Activated B cell treated with CpG ODN at 0.5 μM for 24 hours (primary cell): Measurements from ENCODE around the gene NCSTN. TPM values are rescaled to one million over a fixed set of nuclear protein-coding genes. Genes with fewer than 3 reads are reported as not detected.

ENCODE experiments used
- ATAC-seq: fragments of 200-7000 bp; cut with Tn5 transposase; one replicate; pipeline ENCODE4 v1.10.0; 2021; ENCODE audit warnings: low read depth, mild to moderate bottlenecking, moderate library complexity
- CTCF ChIA-PET: fragments of 350-600 bp; sonication (Branson Sonifier 250); formaldehyde crosslinking; loops from one replicate; lab custom pipeline; 2021; ENCODE audit warnings: antibody characterized with exemption; lab: Charles Lee
- POLR2A ChIA-PET: fragments of 350-600 bp; sonication (Branson Sonifier 250); formaldehyde crosslinking; loops from one replicate; lab custom pipeline; 2021; ENCODE audit warnings: antibody characterized with exemption; lab: Charles Lee
- DNase-seq: peaks from one replicate; pipeline ENCODE4 v3.0.0; 2022
- H3K27ac Mint-ChIP-seq: one replicate; pipeline ENCODE4 v1.8.0; 2020; ENCODE audit warnings: mixed read lengths
- H3K27me3 Mint-ChIP-seq: one replicate; pipeline ENCODE4 v1.8.0; 2021; ENCODE audit warnings: mixed read lengths
- H3K36me3 Mint-ChIP-seq: one replicate; pipeline ENCODE4 v1.8.0; 2021; ENCODE audit warnings: low read depth, mixed read lengths
- H3K4me1 Mint-ChIP-seq: one replicate; pipeline ENCODE4 v1.8.0; 2021; ENCODE audit warnings: mixed read lengths
- H3K4me3 Mint-ChIP-seq: one replicate; pipeline ENCODE4 v1.8.0; 2020; ENCODE audit warnings: mild to moderate bottlenecking, mixed read lengths
- H3K9me3 Mint-ChIP-seq: one replicate; pipeline ENCODE4 v1.8.0; 2020; ENCODE audit warnings: mixed read lengths
- intact Hi-C: fragments of 100-400 bp; cut with micrococcal nuclease; formaldehyde crosslinking; loops from one replicate; pipeline ENCODE4 v1.15.1; 2024
- total RNA-seq: library from RNA; stranded (reverse); gene quantifications from 2 replicates; pipeline ENCODE4 v1.2.3, GENCODE V29; 2022
- TF ChIP-seq, protein P1 (sequence below): fragments of 200-600 bp; IDR thresholded peaks from one replicate; pipeline ENCODE4 v1.8.0; 2022; ENCODE audit warnings: antibody characterized with exemption, mild to moderate bottlenecking

NCSTN gene
- total RNA-seq, 1 donor from 2014 or later, result 118 TPM

- TF ChIP-seq, protein P1, sequence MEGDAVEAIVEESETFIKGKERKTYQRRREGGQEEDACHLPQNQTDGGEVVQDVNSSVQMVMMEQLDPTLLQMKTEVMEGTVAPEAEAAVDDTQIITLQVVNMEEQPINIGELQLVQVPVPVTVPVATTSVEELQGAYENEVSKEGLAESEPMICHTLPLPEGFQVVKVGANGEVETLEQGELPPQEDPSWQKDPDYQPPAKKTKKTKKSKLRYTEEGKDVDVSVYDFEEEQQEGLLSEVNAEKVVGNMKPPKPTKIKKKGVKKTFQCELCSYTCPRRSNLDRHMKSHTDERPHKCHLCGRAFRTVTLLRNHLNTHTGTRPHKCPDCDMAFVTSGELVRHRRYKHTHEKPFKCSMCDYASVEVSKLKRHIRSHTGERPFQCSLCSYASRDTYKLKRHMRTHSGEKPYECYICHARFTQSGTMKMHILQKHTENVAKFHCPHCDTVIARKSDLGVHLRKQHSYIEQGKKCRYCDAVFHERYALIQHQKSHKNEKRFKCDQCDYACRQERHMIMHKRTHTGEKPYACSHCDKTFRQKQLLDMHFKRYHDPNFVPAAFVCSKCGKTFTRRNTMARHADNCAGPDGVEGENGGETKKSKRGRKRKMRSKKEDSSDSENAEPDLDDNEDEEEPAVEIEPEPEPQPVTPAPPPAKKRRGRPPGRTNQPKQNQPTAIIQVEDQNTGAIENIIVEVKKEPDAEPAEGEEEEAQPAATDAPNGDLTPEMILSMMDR, result no peak
- Mint-ChIP-seq H3K9me3 (no peaks in the 10 kb centered on the region), H3K4me1 (no peaks in the 10 kb centered on the region), H3K4me3 (no peak overlapping the region), H3K27ac (peak overlapping the region; percentile 30), H3K27me3 (no peaks in the 10 kb centered on the region), H3K36me3 (peaks cover 32% of the 10 kb centered on the region)
- POLR2A ChIA-PET, result interaction anchor here (0.6 kb wide), 1 partner anchor 44 kb away, joined by 3 read pairs; no protein-coding TSS in a partner anchor
- CTCF ChIA-PET, result interaction anchor here (0.6 to 1.3 kb wide), 2 partner anchors 13 to 30 kb away, joined by 3 to 7 read pairs; no protein-coding TSS in a partner anchor
- DNase-seq (no peak), ATAC-seq (no peak)
- intact Hi-C loops, result no loop called here
Measured at GRCh38 chr1:160363010-160363409, 19.8 kb downstream of the NCSTN start.

GRCh38 chr1:160363951-160364735 lies 21.0 kb downstream of the NCSTN start:
- Mint-ChIP-seq H3K36me3 (peaks cover 22% of the 10 kb centered on the region), H3K27me3 (no peaks in the 10 kb centered on the region), H3K4me3 (no peak overlapping the region), H3K9me3 (no peaks in the 10 kb centered on the region), H3K27ac (no peak overlapping the region), H3K4me1 (no peaks in the 10 kb centered on the region)
- ChIA-PET POLR2A (interaction anchor here (0.7 kb wide), 1 partner anchor 156 kb away, joined by 4 read pairs; no protein-coding TSS in a partner anchor), CTCF (interaction anchor here (0.9 to 1.3 kb wide), 2 partner anchors 13 to 59 kb away, joined by 3 read pairs; no protein-coding TSS in a partner anchor)
- TF ChIP-seq, protein P1, result no peak
- DNase-seq, result no peak
- no peak for ATAC-seq
- intact Hi-C loops, result no loop called here

- Mint-ChIP-seq H3K27ac (no peak overlapping the region), H3K27me3 (no peaks in the 10 kb centered on the region), H3K36me3 (peaks cover 12% of the 10 kb centered on the region), H3K9me3 (no peaks in the 10 kb centered on the region), H3K4me3 (no peak overlapping the region), H3K4me1 (no peaks in the 10 kb centered on the region)
- no peak for ATAC-seq
- DNase-seq, result no peak
- TF ChIP-seq, protein P1, result no peak
- POLR2A ChIA-PET, result interaction anchor here (0.5 to 1.6 kb wide), 2 partner anchors 18 to 34 kb away, joined by 4 to 5 read pairs; no protein-coding TSS in a partner anchor
- CTCF ChIA-PET, result interaction anchor here (1.3 kb wide), 2 partner anchors 12 to 74 kb away, joined by 3 read pairs; no protein-coding TSS in a partner anchor
- intact Hi-C loops, result no loop called here
Measured at GRCh38 chr1:160365325-160365724, 22.1 kb downstream of the NCSTN start.

- ATAC-seq (no peak), DNase-seq (no peak)
- Mint-ChIP-seq H3K27ac (no peak within 1 kb of the TSS), H3K36me3 (no peaks in the 10 kb centered on the region), H3K4me3 (no peak within 1 kb of the TSS), H3K27me3 (no peaks in the 10 kb centered on the region), H3K4me1 (no peaks in the 10 kb centered on the region), H3K9me3 (no peaks in the 10 kb centered on the region)
- POLR2A ChIA-PET, result interaction anchor here (0.6 to 1.6 kb wide), 2 partner anchors 20 to 34 kb away, joined by 4 to 5 read pairs; no protein-coding TSS in a partner anchor
- intact Hi-C loops, result no loop called here
- TF ChIP-seq, protein P1, result no peak
- CTCF ChIA-PET, result interaction anchor here (1.3 kb wide), 2 partner anchors 10 to 76 kb away, joined by 3 to 6 read pairs; no protein-coding TSS in a partner anchor
Measured at GRCh38 chr1:160366731-160367515, 23.7 kb downstream of the NCSTN start, which contains the start of gene NHLH1. Gene NHLH1, plus strand, starts transcription at chr1:160367071. Its CDS starts 3,661 bp downstream, at chr1:160370732.
